ENCODE measurements around the gene THADA.

THADA gene

DNA sequence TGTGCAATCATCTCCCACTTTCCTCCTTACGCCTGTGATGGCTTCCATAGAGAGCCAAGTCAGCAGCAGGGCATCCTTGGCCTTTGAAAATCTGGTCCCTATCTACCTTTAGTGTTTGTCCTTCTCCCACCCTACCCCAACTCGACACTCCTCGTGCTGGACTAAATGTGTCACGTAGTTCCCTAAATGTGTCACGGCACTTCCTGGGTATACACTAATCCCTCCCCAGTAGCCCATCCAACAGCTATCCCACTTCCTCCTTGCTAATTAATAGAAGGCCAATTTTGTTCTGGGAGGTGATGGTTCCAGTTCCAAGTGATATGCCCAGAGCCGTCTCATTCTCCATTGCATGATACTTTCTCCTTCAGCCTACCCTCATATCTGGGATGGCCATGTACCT is 332.9 kb downstream of the THADA start:
- DNase-seq: no peak

- no peak for DNase-seq
Measured at GRCh38 chr2:43262239-43262638, 333.6 kb downstream of the THADA start.

DNA sequence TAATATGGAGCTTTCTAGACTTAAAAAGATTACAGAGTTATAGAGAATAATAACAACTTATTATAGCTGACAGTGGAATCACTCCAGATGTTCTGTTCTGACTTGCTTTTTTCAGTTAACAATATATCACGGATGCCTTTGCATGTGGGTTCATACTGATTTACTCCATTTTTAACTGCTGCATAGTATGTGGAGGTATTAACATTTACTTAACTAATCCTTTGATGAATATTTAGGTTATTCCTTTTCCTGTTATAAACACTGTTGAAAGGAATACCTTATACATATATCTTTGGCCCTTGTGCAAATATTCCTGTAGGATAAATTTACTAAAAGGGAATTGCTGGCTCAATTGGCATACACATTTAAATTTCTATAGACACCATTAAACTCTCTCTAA is 336.3 kb downstream of the THADA start:
- no peak for DNase-seq

DNA sequence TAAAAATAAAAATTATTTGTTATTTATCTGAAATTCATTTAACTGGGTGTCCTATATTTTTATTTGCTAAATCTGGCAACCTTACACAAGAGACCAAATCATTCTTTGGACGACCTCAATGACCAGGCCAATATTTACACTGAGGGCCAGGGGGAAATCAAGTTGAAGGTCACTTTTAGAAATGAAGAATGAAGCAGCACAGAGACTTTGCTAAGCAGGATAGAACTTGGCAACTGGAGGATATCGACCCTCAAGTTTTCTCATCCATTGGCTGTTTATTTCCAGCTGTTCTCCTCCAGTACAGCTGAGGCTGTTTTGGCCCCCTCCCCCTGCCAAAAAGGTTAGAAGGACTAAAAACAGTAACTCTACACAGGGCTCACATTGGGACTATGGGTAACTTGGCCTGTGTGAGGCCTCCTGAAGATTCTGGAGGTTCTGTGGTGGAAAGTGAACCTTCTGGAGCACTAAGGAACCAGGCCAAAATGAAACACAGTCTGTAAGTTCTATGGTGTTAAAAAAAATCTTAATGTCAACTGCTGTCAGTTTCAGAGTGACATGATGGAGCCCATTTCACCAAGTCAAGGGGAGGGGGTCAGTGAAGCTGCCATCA is 337.2 kb downstream of the THADA start:
- no peak for DNase-seq

DNA sequence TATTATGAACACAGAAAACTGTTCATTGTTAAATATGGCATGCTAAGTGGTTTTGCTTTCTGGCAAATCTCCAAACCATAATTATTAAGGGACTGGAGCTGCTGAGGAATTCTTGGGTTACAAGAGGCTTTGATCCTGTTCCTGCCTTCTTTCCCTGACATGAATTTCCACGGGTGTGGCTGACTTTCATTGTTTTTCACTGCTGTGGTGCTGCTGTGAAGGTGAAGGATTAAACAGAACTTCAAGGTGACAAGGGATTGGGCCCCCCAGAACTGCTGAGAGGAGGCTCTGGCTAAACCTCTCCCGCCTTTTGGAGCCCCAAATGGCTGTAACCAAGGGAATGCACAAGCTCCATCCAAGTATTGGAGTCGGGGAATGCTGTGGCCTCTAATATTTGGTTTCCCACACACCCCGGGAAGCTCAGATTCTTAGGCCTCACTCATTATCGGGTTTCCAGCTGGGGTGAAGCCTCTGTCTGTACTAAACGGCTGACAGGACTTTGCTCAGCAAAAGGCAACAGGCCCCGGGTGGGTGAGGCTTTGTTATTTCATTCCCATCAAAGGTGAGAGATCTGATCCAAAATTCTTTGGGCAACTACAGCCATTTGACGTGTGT is 340.4 kb downstream of the THADA start:
- DNase-seq: peak; percentile 60

DNA sequence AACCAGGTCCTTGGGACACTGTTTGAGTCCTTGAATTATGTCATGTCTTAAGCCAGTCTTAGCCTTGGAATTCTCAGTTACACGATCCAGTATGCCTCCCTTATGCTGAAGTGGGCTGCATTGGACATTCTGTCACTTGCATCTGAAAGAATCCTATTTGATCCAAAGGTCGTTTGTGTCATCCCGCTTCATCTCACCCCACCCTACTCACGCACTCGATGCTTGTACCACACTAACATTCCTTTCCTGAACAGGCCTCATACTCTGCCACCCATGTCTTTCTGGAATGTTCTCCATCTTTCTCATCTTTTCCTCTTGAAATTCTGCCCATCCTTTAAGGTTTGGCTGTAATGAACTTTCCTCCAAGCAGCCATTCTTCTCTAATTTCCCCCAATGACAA is 341.5 kb downstream of the THADA start:
- no peak for DNase-seq

DNA sequence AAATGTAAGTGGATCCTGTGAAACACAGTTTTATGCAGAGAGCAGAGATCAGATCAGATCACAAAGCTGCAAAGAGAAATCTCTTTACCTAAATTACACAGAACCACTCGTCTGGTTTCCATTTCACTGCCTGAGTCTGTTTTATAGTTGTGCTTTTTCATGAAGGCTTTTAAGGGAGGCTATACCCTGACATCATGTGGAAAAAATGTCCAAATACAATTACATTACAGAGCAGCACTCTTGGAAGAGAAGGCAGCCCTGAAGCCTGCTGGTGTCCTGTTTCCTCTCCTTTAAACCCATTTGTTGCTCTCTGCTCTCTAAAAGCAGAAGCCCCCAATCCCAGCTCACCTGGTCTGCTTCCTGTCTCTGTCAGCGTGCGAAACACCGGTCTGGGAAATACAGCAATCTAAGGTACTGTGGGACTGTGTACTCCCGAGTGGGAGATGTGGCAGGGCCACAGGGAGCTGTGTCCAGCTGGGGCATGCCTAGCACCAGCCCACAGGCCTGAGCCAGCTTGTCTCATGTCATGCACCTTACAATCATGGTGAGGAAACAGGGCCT is 344.6 kb downstream of the THADA start:
- no peak for DNase-seq

GRCh38 chr2:43250015-43250414 is 345.8 kb downstream of the THADA start:
- DNase-seq: no peak

- DNase-seq: no peak
Measured at GRCh38 chr2:43248621-43249020, 347.2 kb downstream of the THADA start.

- no peak for DNase-seq
Measured at GRCh38 chr2:43246641-43247040, 349.2 kb downstream of the THADA start.

GRCh38 chr2:43241558-43241957 is 354.3 kb downstream of the THADA start:
- DNase-seq: no peak

- no peak for DNase-seq
Measured at GRCh38 chr2:43240766-43241150, 355.1 kb downstream of the THADA start.

- DNase-seq: no peak
Measured at GRCh38 chr2:43239981-43240765, 355.7 kb downstream of the THADA start.

DNA sequence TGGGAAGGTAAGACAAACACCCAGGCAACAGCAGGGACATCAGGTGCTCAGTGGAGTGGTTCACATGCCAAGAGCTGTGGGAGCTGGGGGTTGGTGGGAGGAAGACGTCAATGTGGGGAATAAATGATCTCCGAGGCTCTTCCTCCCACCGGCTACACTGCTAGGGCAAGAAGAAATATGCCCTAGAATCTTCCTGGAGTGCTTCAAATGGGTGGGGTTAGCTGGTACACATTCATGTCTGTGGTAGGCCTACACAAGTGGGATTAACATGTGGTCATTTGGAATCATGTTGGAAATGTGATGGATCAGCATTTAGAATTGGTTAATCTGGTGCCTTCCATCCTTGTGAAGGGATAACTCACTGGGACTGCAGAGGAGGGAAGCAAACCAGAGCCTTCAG is 357.0 kb downstream of the THADA start:
- DNase-seq: no peak

GRCh38 chr2:43238176-43238575 is 357.7 kb downstream of the THADA start:
- no peak for DNase-seq

- DNase-seq: no peak
Measured at GRCh38 chr2:43233218-43234212, 362.3 kb downstream of the THADA start.

- DNase-seq: no peak
Measured at GRCh38 chr2:43230951-43231827, 364.6 kb downstream of the THADA start.

GRCh38 chr2:43230351-43230885 is 365.4 kb downstream of the THADA start:
- DNase-seq: no peak

GRCh38 chr2:43228756-43229659 is 366.8 kb downstream of the THADA start:
- no peak for DNase-seq

DNA sequence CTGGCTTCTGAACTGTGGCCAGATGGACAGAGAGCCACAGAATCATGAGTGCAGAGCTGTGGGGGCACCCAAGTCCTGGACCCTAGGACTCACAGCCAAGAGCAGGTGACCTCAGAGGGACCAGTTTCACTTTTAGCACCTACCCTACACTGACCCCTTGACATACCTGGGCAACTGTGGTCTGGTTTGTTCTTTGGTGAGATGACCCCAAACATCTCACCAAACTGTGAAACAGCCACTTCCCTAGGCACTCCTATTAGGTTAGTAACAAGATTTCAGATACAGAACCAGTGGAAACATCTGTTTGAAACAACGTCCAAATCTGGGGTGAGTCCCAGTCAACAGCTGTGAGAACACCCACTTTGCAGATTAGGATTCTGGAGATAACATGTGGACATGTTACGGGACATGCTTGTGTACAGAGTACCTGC is 367.5 kb downstream of the THADA start:
- DNase-seq: no peak

Data from DMS79 (cell line).